HG03159 (cell line): ENCODE results near the gene KCNQ2.

Experiments used
- ATAC-seq: cut with Tn5 transposase; IDR thresholded peaks from one replicate; pipeline ENCODE4 v1.9.1; 2021; ENCODE audit warnings: mild to moderate bottlenecking, moderate library complexity; ENCODE audit not compliant: unreplicated experiment

KCNQ2 gene

GRCh38 chr20:63406617-63407245, 65.7 kb downstream of the KCNQ2 start:
- ATAC-seq: no peak

GRCh38 chr20:63406011-63406410, 66.4 kb downstream of the KCNQ2 start:
- ATAC-seq: no peak

- ATAC-seq: no peak
Measured at GRCh38 chr20:63405102-63405730, 67.2 kb downstream of the KCNQ2 start.

- no peak for ATAC-seq
Measured at GRCh38 chr20:63404129-63405085, 68.0 kb downstream of the KCNQ2 start.

- ATAC-seq: no peak
Measured at GRCh38 chr20:63403403-63404105, 68.9 kb downstream of the KCNQ2 start.

GRCh38 chr20:63402860-63403220, 69.6 kb downstream of the KCNQ2 start:
- no peak for ATAC-seq

GRCh38 chr20:63402181-63402859, 70.1 kb downstream of the KCNQ2 start:
- no peak for ATAC-seq

- ATAC-seq: no peak
Measured at GRCh38 chr20:63401384-63402110, 70.9 kb downstream of the KCNQ2 start.

- ATAC-seq: no peak
Measured at GRCh38 chr20:63400486-63401210, 71.8 kb downstream of the KCNQ2 start.

- ATAC-seq: no peak
Measured at GRCh38 chr20:63399596-63400375, 72.7 kb downstream of the KCNQ2 start.

- ATAC-seq: no peak
Measured at GRCh38 chr20:63398744-63399514, 73.5 kb downstream of the KCNQ2 start.

GRCh38 chr20:63397946-63398450, 74.5 kb downstream of the KCNQ2 start:
- ATAC-seq: no peak

- no peak for ATAC-seq
Measured at GRCh38 chr20:63397155-63397843, 75.2 kb downstream of the KCNQ2 start.

GRCh38 chr20:63396300-63396699, 76.2 kb downstream of the KCNQ2 start:
- ATAC-seq: no peak

GRCh38 chr20:63395723-63396122, 76.7 kb downstream of the KCNQ2 start:
- no peak for ATAC-seq

GRCh38 chr20:63394920-63395455, 77.5 kb downstream of the KCNQ2 start:
- ATAC-seq: no peak
